GM06990 (cell line): ENCODE data around the gene HOXD9.

Experiments used
- DNase-seq: peaks from one replicate; pipeline ENCODE4 v3.0.0-alpha.2; 2011; ENCODE audit not compliant: insufficient read length; ENCODE audit errors: extremely low read depth
- H3K27me3 ChIP-seq: replicated peaks from 2 replicates; pipeline ENCODE4 v1.6.0; 2011; ENCODE audit warnings: low read length; ENCODE audit not compliant: control insufficient read depth, insufficient read depth
- H3K36me3 ChIP-seq: 2 replicates; pipeline ENCODE4 v1.5.1; 2011; ENCODE audit warnings: low read length; ENCODE audit not compliant: control insufficient read depth, insufficient read depth
- H3K4me3 ChIP-seq: replicated peaks from 2 replicates; pipeline ENCODE4 v1.5.1; 2011; ENCODE audit warnings: low read depth, mild to moderate bottlenecking, control low read depth, low read length
- CTCF ChIP-seq: IDR thresholded peaks from 2 replicates; pipeline ENCODE4 v1.5.1; 2011; ENCODE audit warnings: low read length, control low read depth, mild to moderate bottlenecking, inconsistent platforms; ENCODE audit not compliant: insufficient read depth, poor library complexity, severe bottlenecking

HOXD9 gene

GRCh38 chr2:176164201-176164600 lies 41.7 kb downstream of the HOXD9 start:
- Histone ChIP-seq H3K27me3 (peaks cover 1% of the 10 kb centered on the region; the same call in 1 of the 2 replicates), H3K36me3 (no peaks in the 10 kb centered on the region), H3K4me3 (no peak overlapping the region)
- DNase-seq = no peak
- no peak for TF ChIP-seq CTCF

DNA sequence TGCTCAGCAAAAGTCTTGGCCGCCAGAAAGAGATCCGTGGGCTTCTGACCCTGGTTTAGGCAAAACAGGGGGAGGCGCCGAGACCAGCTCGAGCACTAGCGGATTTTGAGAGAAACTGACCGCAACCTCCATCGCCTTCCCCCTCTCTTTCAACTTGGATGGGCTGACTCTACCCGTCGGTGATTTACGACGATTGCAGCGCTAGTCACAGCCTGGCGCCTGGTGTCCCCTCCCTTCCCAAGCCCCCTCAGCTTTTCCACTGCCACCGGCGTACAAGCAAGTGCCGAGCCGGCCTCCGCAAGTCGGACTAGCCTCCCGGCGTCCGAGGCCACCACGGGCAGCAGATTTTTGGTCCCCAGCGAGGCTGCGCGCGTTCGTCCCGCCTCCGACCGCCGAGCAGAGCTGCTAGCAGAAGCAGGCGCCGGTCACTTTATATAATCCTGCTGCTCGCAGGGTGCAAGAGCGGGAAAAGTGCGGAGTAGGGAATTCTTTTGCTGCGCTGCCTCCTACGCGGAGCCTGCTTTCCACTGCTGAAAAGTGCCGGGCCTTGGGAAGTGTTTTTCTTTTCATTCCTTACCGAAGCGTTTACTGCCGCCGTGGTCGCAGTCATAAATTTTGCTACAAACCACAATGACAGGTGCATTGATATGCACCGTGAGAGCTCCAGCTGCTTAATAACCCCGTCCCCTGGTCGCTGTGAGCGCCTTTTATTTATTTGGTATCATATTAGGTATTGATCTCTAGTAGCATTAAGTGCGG lies 42.3 kb downstream of the HOXD9 start:
- Histone ChIP-seq H3K4me3 (no peak overlapping the region), H3K27me3 (peaks cover 1% of the 10 kb centered on the region; the same call in 1 of the 2 replicates)
- TF ChIP-seq CTCF = no peak

DNA sequence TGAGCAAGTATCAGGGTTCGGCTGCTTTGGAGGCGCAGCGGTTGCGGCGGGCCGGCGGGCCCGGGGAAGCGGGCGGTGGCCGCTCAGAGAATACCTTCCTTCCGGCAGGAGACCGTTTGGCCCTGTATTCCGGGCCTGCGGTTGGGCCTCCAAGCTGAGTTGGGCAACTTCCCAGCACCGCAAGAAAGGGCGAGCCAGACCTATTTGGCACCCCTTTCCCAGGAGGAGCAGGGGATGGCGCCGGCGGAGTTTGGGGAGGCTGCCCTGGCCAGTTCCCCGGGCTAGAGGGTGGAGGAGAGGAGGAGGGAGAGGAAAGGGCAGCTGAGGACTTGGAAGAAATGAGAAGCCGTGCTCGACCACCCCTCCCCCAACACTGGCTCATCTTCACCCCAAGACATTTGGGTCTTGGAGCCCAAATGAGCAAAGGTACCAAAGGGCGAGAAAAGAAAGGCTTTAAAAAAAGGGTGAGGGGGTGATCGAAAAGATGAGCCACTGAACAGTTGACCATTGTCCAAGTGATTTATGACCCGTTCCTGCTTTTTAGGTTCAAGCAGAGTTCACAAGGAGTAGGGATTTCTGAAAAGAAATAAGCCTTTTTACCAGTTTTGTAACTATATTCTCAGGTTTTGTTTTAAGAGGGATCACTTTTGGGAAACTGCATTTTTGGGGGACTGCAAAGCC lies 43.0 kb downstream of the HOXD9 start:
- H3K27me3 ChIP-seq = peaks cover 1% of the 10 kb centered on the region; the same call in 1 of the 2 replicates
- H3K36me3 ChIP-seq = no peaks in the 10 kb centered on the region
- no peak overlapping the region for H3K4me3 ChIP-seq
- TF ChIP-seq CTCF = no peak
- DNase-seq = no peak

More for the DNA sequence above, 42.3 kb downstream of the HOXD9 start:
- no peak for DNase-seq
- H3K36me3 ChIP-seq = no peaks in the 10 kb centered on the region

GRCh38 chr2:176166272-176166671 lies 43.8 kb downstream of the HOXD9 start:
- no peak for TF ChIP-seq CTCF
- Histone ChIP-seq H3K4me3 (no peak overlapping the region), H3K36me3 (no peaks in the 10 kb centered on the region), H3K27me3 (peaks cover 1% of the 10 kb centered on the region; the same call in 1 of the 2 replicates)
- DNase-seq = no peak

DNA sequence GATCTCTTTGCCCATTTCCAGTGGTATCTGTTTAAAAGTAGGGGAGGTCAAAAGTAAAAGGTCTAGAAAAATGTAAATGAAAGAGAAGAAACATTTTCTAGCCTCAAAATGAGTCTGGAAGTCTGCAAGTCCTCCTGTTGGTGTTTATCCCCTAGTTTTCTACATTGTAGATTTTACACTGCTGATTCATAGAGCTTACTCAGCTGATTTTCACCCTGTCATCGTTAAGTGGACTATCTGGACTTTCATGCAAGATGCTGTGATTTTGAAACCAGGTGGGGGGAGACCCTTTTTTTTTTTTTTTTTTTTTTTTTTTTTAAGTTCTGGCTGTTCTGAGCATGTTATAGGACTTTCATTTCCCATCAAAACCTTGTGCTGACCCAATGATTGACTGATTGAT lies 44.9 kb downstream of the HOXD9 start:
- DNase-seq = no peak
- Histone ChIP-seq H3K4me3 (no peak overlapping the region), H3K36me3 (no peaks in the 10 kb centered on the region), H3K27me3 (no peaks in the 10 kb centered on the region; the same call in 1 of the 2 replicates)
- no peak for TF ChIP-seq CTCF
